ENCODE data around the gene TBC1D7. TPM values are rescaled to one million over a fixed set of nuclear protein-coding genes. Genes with fewer than 3 reads are reported as not detected.

Gene TBC1D7
- total RNA-seq, 4 donors from 2014 or later: 6.9 to 10.7 (median 9.6) TPM

DNA sequence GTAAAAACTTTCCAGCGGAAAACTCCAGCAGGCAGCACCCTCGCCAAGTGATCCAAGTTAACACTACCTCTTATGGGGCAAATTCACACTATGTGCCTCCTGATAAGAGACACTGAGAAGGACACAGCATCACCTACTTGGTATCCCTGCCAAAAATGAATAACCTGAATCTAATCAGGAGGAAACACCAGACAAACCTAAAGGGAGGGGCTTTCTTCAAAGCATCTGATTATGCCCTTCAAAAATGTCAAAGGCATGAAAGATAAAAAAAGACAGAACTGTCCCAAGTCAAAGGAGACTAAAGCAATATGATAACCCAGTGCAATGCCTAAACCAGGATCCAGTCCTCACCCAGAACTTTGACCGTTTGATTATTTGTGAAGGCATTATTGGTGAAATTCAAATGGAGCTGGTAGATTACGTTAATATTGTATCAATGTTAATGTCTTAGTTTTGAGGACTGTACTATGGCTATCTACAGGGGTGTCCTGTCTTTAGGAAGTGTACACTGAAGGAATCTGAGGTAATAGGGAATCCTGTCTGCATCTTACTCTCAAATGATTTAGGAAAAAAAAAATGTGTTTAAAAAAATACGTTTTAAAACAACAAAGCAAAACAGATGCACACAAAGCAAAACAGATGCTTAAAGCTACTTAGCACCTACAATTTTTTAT lies 8.3 kb downstream of the TBC1D7 start:
- intact Hi-C loops (cut with DNase I): no loop called here
- Histone ChIP-seq H3K36me3 (peaks cover 32 to 45% of the 10 kb centered on the region in 2 donors), H3K27me3 (no peaks in the 10 kb centered on the region), H3K27ac (no peak overlapping the region), H3K9me3 (no peaks in the 10 kb centered on the region), H3K4me3 (replicated peaks in 1 of 3) (no peak overlapping the region), H3K4me1 (no peaks in the 10 kb centered on the region)
- WGBS, 2 donors: 93 to 95% methylated on average over 5 of the region's 5 CpGs
- no peak for DNase-seq
- no peak for TF ChIP-seq POLR2A (IDR thresholded peaks at IDR 0.05)
- TF ChIP-seq, protein P1, sequence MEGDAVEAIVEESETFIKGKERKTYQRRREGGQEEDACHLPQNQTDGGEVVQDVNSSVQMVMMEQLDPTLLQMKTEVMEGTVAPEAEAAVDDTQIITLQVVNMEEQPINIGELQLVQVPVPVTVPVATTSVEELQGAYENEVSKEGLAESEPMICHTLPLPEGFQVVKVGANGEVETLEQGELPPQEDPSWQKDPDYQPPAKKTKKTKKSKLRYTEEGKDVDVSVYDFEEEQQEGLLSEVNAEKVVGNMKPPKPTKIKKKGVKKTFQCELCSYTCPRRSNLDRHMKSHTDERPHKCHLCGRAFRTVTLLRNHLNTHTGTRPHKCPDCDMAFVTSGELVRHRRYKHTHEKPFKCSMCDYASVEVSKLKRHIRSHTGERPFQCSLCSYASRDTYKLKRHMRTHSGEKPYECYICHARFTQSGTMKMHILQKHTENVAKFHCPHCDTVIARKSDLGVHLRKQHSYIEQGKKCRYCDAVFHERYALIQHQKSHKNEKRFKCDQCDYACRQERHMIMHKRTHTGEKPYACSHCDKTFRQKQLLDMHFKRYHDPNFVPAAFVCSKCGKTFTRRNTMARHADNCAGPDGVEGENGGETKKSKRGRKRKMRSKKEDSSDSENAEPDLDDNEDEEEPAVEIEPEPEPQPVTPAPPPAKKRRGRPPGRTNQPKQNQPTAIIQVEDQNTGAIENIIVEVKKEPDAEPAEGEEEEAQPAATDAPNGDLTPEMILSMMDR (IDR thresholded peaks at IDR 0.05): no peak

DNA sequence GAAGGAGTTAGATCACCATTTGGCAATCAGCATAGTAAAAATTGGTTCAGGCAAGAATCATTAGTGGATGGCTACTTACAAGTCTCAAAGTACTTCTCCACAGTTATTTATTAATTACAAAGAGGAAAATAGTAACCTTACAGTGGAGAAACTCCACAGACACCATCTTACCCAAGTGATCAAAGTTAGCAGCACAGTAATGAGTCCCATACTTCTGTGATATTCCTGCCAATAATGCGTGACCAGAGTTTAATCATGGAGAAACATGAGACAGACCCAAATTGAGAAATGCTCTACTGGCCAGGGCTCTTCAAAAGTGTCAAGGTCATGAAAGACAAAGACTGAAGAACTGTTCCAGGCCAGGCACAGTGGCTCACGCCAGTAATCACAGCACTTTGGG lies 9.5 kb downstream of the TBC1D7 start:
- no peak for TF ChIP-seq POLR2A (IDR thresholded peaks at IDR 0.05)
- TF ChIP-seq, protein P1 (IDR thresholded peaks at IDR 0.05): no peak
- Histone ChIP-seq H3K27me3 (no peaks in the 10 kb centered on the region), H3K4me3 (replicated peaks in 1 of 3) (no peak overlapping the region), H3K27ac (no peak overlapping the region), H3K4me1 (no peaks in the 10 kb centered on the region), H3K9me3 (no peaks in the 10 kb centered on the region), H3K36me3 (peaks cover 30 to 47% of the 10 kb centered on the region in 2 donors)
- 97 to 98% methylated on average over 2 of the region's 2 CpGs for WGBS, 2 donors
- no peak for DNase-seq
- intact Hi-C loops (cut with DNase I): no loop called here

DNA sequence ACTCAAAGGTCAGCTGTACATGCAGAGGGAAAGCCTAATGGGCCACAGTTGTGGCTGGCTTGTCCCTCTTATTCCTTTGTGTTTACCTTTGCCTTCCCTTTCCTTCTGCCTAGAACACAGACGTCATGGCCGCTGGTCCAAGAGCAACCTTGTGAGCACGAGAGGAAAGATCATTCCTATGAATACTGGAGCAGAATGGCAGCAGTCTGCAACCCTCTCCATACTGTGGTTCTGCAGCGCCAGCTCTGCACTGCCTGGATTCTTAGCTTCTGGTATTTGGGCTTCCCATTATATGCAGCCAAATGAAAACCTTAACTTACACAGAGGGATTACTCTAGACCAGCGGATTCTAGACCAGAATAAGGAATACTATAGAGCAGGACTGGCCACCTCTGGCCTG lies 12.4 kb downstream of the TBC1D7 start:
- Histone ChIP-seq H3K27ac (no peak overlapping the region), H3K36me3 (peaks cover 35 to 50% of the 10 kb centered on the region in 2 donors), H3K27me3 (no peaks in the 10 kb centered on the region), H3K4me3 (replicated peaks in 1 of 3) (no peak overlapping the region), H3K4me1 (no peaks in the 10 kb centered on the region), H3K9me3 (no peaks in the 10 kb centered on the region)
- TF ChIP-seq, protein P1 (IDR thresholded peaks at IDR 0.05): no peak
- TF ChIP-seq POLR2A (IDR thresholded peaks at IDR 0.05): no peak
- DNase-seq: no peak
- WGBS, 2 donors: 91 to 100% methylated on average over 5 of the region's 5 CpGs
- intact Hi-C loops (cut with DNase I): no loop called here

DNA sequence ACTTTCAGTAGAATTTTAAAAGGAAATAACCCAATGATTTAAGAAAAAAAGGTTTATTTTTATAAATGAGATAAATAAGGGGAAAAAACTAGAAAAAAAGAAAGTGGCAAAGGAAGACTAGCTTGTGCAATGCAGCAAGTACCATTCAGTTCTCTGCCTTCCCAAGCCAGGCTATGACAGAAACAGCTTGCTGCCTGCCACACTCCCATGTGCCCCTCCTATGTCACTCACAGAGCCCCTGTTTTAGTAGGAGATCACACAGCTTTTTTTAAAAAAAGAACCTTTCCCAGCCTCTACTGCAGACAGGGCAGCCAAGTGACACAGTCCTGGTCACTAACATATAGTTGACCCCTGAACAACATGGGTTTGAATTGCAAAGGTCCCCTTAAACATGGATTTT lies 13.5 kb downstream of the TBC1D7 start:
- H3K36me3 ChIP-seq: peaks cover 24 to 39% of the 10 kb centered on the region in 2 donors
- H3K4me3 ChIP-seq (replicated peaks in 1 of 3): no peak overlapping the region
- intact Hi-C loops (cut with DNase I): no loop called here
- no peak overlapping the region for H3K27ac ChIP-seq
- no peak for DNase-seq
- no peaks in the 10 kb centered on the region for H3K27me3 ChIP-seq
- H3K4me1 ChIP-seq: no peaks in the 10 kb centered on the region
- H3K9me3 ChIP-seq: no peaks in the 10 kb centered on the region
- TF ChIP-seq POLR2A (IDR thresholded peaks at IDR 0.05): no peak

DNA sequence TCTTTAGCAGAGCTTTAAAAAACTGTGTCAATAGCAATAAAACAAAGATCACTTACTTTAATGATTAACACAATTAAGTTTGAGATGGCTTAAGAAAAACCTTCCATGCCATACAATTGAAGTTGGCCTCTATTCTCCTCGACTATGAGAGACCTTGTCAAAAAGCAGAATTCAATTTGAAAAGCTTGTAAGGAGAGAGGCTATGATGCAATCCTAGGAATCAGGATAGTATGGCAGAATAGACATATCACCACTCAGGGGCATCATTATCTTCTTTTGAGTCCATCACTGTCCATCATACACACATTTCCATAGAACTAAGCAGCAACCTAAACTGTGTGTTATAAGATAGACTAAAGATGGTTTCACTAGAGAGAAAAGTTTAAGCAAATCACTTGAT lies 17.2 kb downstream of the TBC1D7 start:
- no peak for DNase-seq
- H3K9me3 ChIP-seq: no peaks in the 10 kb centered on the region
- H3K36me3 ChIP-seq: peaks cover 10 to 22% of the 10 kb centered on the region in 2 donors
- TF ChIP-seq, protein P1 (IDR thresholded peaks at IDR 0.05): no peak
- TF ChIP-seq POLR2A (IDR thresholded peaks at IDR 0.05): no peak
- no peak overlapping the region for H3K27ac ChIP-seq
- H3K4me3 ChIP-seq (replicated peaks in 1 of 3): no peak overlapping the region
- no peaks in the 10 kb centered on the region for H3K27me3 ChIP-seq
- whole genome bisulfite sequencing, 2 donors: 37 to 89% methylated on average over 1 of the region's 1 CpG
- no peaks in the 10 kb centered on the region for H3K4me1 ChIP-seq
- intact Hi-C loops (cut with DNase I): no loop called here

All from thyroid gland (tissue), 4 donors.